Fibroblast of pulmonary artery (primary cell): ENCODE data around the gene HOXA5.
A peak's percentile ranks its signal among the peaks of the same experiment; 100 is the strongest.

Experiments
- DNase-seq: peaks from one replicate; pipeline ENCODE4 v3.0.0-alpha.2; 2010; ENCODE audit warnings: low read depth
- H3K4me3 ChIP-seq: replicated peaks from 2 replicates; pipeline ENCODE4 v1.5.1; 2011; ENCODE audit warnings: low read depth, mild to moderate bottlenecking, control low read depth, low read length, moderate library complexity
- TF ChIP-seq, protein P1 (sequence below): IDR thresholded peaks from 2 replicates; pipeline ENCODE4 v1.5.1; 2011; ENCODE audit warnings: mild to moderate bottlenecking, control low read depth, low read length, inconsistent platforms; ENCODE audit errors: missing control alignments

Gene HOXA5

DNA sequence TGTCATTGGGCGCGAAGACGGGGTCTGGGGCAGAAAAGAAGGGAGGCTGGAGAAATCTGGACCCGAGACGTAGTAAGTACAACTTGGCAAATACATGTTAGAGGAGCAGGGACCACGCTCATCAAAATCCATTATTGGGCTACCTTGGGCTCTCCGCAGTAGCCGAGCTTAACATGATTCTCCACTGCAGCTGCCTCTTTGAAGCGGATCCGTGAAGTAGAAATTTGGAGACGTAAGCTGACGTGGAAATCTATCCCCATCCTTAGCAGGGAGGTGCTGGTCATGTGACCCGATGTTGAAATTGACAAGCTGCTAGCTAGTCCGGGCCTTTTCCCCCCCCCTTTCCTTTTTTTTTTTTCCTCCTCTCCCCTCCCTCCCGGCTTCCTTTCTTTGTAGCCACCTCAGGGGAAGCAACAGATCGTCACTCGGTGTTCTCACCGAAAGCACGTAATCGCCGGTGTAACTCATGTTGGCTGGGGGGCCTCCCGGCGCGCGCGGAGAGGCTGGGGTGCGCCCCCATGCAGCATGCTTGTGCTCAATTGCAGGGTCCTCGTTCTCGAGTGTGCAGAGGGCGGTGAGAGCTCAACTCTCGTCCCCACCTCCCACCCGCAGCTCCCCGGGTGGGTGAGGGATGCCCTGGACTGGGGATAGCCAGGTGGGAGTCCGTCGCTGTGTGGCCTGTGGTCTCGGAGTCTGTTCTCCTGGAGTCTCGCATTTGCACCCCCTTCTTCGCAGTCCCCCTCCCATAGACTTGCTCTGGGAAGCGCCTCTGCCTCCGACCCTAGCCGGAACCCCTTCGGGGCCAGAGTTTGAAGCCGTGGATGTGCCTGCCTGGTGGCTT lies 41.8 kb upstream of the HOXA5 start, which contains the start of gene HOXA11:
Gene HOXA11, minus strand, starts transcription at position 220 of the 841 bp plus-strand sequence. Its CDS starts 88 bp downstream, at position 132.
- peak; percentile 25 for DNase-seq
- TF ChIP-seq, protein P1, sequence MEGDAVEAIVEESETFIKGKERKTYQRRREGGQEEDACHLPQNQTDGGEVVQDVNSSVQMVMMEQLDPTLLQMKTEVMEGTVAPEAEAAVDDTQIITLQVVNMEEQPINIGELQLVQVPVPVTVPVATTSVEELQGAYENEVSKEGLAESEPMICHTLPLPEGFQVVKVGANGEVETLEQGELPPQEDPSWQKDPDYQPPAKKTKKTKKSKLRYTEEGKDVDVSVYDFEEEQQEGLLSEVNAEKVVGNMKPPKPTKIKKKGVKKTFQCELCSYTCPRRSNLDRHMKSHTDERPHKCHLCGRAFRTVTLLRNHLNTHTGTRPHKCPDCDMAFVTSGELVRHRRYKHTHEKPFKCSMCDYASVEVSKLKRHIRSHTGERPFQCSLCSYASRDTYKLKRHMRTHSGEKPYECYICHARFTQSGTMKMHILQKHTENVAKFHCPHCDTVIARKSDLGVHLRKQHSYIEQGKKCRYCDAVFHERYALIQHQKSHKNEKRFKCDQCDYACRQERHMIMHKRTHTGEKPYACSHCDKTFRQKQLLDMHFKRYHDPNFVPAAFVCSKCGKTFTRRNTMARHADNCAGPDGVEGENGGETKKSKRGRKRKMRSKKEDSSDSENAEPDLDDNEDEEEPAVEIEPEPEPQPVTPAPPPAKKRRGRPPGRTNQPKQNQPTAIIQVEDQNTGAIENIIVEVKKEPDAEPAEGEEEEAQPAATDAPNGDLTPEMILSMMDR: no peak
- H3K4me3 ChIP-seq: peak within 1 kb of the TSS; percentile 25

DNA sequence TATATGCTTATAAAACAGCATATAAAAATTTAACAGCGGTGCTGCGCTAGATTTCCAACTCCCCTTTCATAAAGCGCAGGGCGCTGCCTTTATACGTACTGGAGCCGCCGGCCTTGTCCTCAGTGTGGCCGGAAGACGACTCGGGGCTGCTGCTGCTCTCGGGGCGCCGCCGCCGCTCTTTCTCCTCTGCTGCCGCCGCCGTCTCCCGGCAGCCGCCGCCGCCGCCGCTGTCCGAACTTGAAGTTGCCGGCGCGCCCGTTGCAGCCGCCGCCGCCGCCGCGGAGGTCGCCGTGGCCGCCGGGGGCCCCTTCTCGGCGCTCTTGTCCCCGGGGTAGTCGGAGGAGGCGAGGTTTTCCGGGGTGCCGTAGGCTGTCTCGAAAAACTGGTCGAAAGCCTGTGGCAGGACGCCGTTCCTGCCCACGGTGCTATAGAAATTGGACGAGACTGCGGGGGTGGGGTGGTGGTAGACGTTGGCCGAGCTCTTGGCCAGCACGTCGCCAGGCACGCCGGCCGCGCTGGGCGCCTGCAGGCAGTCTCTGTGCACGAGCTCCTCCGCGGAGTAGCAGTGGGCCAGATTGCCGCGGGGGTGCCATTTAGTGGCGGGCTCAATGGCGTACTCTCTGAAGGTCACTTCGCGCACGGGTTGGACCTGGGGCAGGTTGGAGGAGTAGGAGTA lies 41.0 kb upstream of the HOXA5 start:
- peak; percentile 13 for DNase-seq
- TF ChIP-seq, protein P1: no peak
- H3K4me3 ChIP-seq: peak overlapping the region; percentile 25

DNA sequence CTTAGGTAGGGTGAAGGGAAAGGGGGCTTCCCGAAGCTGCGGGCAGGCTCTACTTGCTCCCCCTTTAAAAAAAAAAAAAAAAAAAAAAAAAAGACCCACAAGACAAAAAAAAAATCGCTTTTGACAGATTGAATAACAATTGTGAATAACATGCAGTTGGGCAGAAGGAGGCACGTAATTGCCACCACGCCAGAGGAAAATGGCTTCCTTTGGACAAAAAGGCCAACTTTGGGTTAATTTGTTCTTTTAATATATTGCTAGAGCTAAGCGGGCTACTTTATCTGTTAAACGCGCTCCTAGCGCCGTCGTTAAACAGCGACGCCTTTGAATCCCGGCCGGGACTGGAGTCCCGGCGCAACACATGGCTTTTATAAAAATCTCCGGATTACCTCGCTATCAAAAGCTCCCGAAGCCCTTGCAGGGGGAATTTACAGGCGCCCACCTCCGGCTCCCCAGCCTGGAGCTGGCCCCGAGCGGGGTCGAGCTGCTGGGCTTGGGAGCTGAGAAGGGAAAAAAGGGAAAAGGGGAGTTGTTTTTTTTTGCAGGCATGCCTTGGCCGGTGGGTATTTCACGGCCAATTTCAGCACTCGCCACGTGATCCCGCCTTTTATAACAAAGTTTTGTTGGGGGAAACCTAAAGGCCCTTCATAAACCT lies 40.3 kb upstream of the HOXA5 start:
- DNase-seq: no peak
- TF ChIP-seq, protein P1: no peak
- H3K4me3 ChIP-seq: peak overlapping the region; percentile 25

DNA sequence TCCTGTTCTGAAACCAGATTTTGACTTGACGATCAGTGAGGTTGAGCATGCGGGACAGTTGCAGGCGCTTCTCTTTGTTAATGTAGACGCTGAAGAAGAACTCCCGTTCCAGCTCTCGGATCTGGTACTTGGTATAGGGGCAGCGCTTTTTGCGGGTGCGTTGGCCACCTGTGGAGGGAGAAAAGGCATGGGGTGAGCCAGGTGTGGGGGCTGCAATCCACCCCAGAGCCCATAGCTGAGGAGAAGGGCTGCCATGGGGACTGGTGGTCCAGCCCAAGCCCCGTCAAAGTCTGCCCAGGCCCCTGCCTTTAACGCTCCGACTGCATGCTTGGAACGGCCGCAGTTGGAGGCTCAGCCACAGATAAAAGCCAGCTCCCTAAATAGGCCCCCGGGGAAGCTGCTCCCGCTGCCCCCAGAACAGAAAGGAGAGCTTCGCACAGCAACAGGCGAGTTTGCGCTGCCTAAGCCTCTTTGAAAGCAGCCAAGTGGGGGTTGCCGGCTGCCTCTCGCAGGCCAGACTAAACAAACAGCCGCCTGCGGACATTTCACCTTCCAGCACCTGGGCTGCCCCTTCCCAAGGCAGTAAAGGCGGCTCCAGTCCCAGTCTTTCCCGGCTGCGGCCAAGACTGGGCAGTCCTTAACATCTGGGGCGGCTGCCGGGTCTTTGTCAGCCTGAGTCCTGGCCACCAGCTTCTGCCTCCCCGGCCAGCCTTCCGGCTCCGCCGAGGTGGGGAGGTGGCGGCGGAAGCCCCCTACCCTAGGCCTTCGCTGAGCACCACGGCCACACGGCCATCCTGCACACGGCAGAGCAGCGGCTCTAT lies 39.6 kb upstream of the HOXA5 start:
- H3K4me3 ChIP-seq: no peak overlapping the region
- no peak for DNase-seq
- TF ChIP-seq, protein P1: no peak

DNA sequence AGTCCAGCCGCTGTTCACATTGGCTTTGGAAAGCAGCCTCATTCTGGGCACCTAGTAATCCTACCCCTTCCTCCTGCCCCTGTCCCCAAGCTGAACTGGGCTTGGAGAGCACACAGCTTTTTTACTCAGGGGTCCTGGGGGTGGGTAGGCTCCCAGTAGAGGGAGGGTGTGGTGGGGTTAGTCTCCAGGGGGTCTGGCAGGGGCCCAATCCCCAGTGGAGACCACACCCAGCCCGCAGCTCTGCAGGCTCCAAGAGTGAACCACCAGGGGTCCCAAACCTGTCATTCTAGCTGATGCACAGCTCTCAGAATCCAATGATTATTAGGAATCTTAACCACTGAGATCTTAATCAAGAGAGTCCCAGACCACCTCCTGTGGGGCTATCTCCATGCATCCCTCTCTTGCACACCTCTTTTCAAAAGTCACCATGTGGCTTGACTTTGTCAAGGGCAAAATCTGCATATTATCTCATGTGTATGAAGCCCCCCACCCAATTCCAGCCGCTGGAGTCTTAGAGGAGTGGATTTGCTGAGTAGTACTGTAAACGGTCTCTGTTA lies 38.9 kb upstream of the HOXA5 start:
- no peak overlapping the region for H3K4me3 ChIP-seq
- DNase-seq: no peak
- TF ChIP-seq, protein P1: no peak

DNA sequence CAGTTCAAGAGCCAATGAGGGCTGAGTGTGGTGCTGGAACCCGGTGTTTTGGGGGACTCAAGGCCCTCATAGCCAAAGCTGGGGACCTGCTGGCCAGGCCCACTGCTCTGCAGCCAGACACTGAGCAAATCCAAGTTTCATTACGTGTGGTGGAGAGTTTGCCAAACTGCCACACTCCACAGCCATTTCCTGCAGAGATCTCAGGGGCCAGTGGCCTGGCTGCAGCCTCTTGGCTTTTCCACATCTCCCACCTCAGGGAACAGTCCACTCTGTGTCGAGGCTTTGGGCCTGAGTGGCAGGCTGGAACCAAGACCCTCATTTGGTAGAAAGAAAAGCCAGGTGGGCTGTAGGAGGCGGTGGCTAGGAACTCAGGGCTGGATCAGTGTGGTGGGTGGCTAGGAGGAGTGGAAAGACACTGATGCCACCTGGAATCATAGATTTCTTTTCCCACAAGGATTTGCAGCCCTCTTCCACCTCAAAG lies 38.4 kb upstream of the HOXA5 start:
- no peak for DNase-seq
- H3K4me3 ChIP-seq: no peak overlapping the region
- TF ChIP-seq, protein P1: no peak
